Measurements from ENCODE around the gene COL10A1.

COL10A1 gene

GRCh38 chr6:116106146-116106545 lies 19.8 kb downstream of the COL10A1 start:
- Histone ChIP-seq H3K27ac (ENCODE audit: low read depth, low read length) (no peak overlapping the region), H3K4me2 (ENCODE audit: low read length) (no peak overlapping the region), H3K36me3 (ENCODE audit: control insufficient read depth, low read length) (peaks cover 10% of the 10 kb centered on the region; the same call in 1 of the 2 replicates)

GRCh38 chr6:116105247-116105646 lies 20.7 kb downstream of the COL10A1 start:
- peaks cover 13% of the 10 kb centered on the region for H3K79me2 ChIP-seq (ENCODE audit: control insufficient read depth, low read length)
- TF ChIP-seq CTCF (IDR thresholded peaks at IDR 0.05; ENCODE audit: low read depth, low read length, poor library complexity, severe bottlenecking) = no peak
- TF ChIP-seq EZH2phosphoT487 (IDR thresholded peaks at IDR 0.05; ENCODE audit: borderline replicate concordance, low read length) = no peak
- no peaks in the 10 kb centered on the region for H4K20me1 ChIP-seq (ENCODE audit: control insufficient read depth, insufficient read depth, low read depth, low read length)
- peaks cover 20% of the 10 kb centered on the region for H3K4me1 ChIP-seq (ENCODE audit: control insufficient read depth, low read length)
- H3K36me3 ChIP-seq (ENCODE audit: control insufficient read depth, low read length) = peaks cover 7% of the 10 kb centered on the region; the same call in 1 of the 2 replicates
- no peak overlapping the region for H3K27ac ChIP-seq (ENCODE audit: low read depth, low read length)
- H3K4me3 ChIP-seq (ENCODE audit: low read length) = no peak overlapping the region
- H3K27me3 ChIP-seq (ENCODE audit: control insufficient read depth, low read length) = no peaks in the 10 kb centered on the region
- H3F3A ChIP-seq (ENCODE audit: control insufficient read depth, insufficient read depth) = no peaks in the 10 kb centered on the region
- no peaks in the 10 kb centered on the region for H3K9me3 ChIP-seq (ENCODE audit: control insufficient read depth, insufficient read depth, low read length)
- H3K9me2 ChIP-seq (replicated peaks; ENCODE audit: control insufficient read depth, low read length) = no peaks in the 10 kb centered on the region
- no peak overlapping the region for H3K4me2 ChIP-seq (ENCODE audit: low read length)

More at GRCh38 chr6:116106146-116106545, 19.8 kb downstream of the COL10A1 start:
- no peak for TF ChIP-seq EZH2phosphoT487 (IDR thresholded peaks at IDR 0.05; ENCODE audit: borderline replicate concordance, low read length)
- no peak for TF ChIP-seq CTCF (IDR thresholded peaks at IDR 0.05; ENCODE audit: low read depth, low read length, poor library complexity, severe bottlenecking)
- H3K4me3 ChIP-seq (ENCODE audit: low read length) = no peak overlapping the region
- H4K20me1 ChIP-seq (ENCODE audit: control insufficient read depth, insufficient read depth, low read depth, low read length) = no peaks in the 10 kb centered on the region
- H3K9me3 ChIP-seq (ENCODE audit: control insufficient read depth, insufficient read depth, low read length) = no peaks in the 10 kb centered on the region
- peaks cover 13% of the 10 kb centered on the region for H3K79me2 ChIP-seq (ENCODE audit: control insufficient read depth, low read length)
- no peaks in the 10 kb centered on the region for H3K9me2 ChIP-seq (replicated peaks; ENCODE audit: control insufficient read depth, low read length)
- no peaks in the 10 kb centered on the region for H3F3A ChIP-seq (ENCODE audit: control insufficient read depth, insufficient read depth)
- H3K27me3 ChIP-seq (ENCODE audit: control insufficient read depth, low read length) = no peaks in the 10 kb centered on the region
- H3K4me1 ChIP-seq (ENCODE audit: control insufficient read depth, low read length) = peaks cover 19% of the 10 kb centered on the region

- H3K4me1 ChIP-seq (ENCODE audit: control insufficient read depth, low read length) = peaks cover 22% of the 10 kb centered on the region
These were observed 21.3 kb downstream of the COL10A1 start for GRCh38 chr6:116104636-116105035.

More at GRCh38 chr6:116104636-116105035, 21.3 kb downstream of the COL10A1 start:
- Histone ChIP-seq H3K4me2 (ENCODE audit: low read length) (no peak overlapping the region), H3K79me2 (ENCODE audit: control insufficient read depth, low read length) (peaks cover 13% of the 10 kb centered on the region), H3K9me3 (ENCODE audit: control insufficient read depth, insufficient read depth, low read length) (no peaks in the 10 kb centered on the region), H3K27me3 (ENCODE audit: control insufficient read depth, low read length) (no peaks in the 10 kb centered on the region), H3K27ac (ENCODE audit: low read depth, low read length) (no peak overlapping the region), H3F3A (ENCODE audit: control insufficient read depth, insufficient read depth) (no peaks in the 10 kb centered on the region), H3K36me3 (ENCODE audit: control insufficient read depth, low read length) (peaks cover 5% of the 10 kb centered on the region; the same call in 1 of the 2 replicates), H4K20me1 (ENCODE audit: control insufficient read depth, insufficient read depth, low read depth, low read length) (no peaks in the 10 kb centered on the region), H3K9me2 (replicated peaks; ENCODE audit: control insufficient read depth, low read length) (no peaks in the 10 kb centered on the region), H3K4me3 (ENCODE audit: low read length) (no peak overlapping the region)
- TF ChIP-seq EZH2phosphoT487 (IDR thresholded peaks at IDR 0.05; ENCODE audit: borderline replicate concordance, low read length) (no peak), CTCF (IDR thresholded peaks at IDR 0.05; ENCODE audit: low read depth, low read length, poor library complexity, severe bottlenecking) (no peak)
